K562 (cell line): ENCODE results near the gene LCE7A. TPM values are rescaled to one million over a fixed set of nuclear protein-coding genes. Genes with fewer than 3 reads are reported as not detected.

Experiments used
- ATAC-seq: fragments of 200-7000 bp; cut with Tn5 transposase; 3 replicates; pipeline ENCODE4 v1.9.1; 2020; ENCODE audit warnings: moderate library complexity
- BruUV-seq: library from RNA; stranded (reverse); fragments of 400-500 nt; replicated peaks from 2 replicates; lab custom pipeline; 2021; lab: Mats Ljungman, UMichigan
- CTCF ChIA-PET: fragments of 300-600 bp; formaldehyde crosslinking; extraction: SDS; loops from one replicate; lab custom pipeline; 2021; ENCODE audit warnings: low intra/inter-chr PET ratio; lab: Yijun Ruan, JAX
- POLR2A ChIA-PET: fragments of 300-600, 350-650 bp; sonication (Branson Sonifier 250); formaldehyde crosslinking; extraction: SDS; loops from one replicate; lab custom pipeline; 2021; ENCODE audit warnings: antibody characterized with exemption, inconsistent platforms; lab: Yijun Ruan, JAX
- DNase-seq, 4 experiments: peaks; one replicate each; pipeline versions ENCODE4 v3.0.0 to v3.0.0-alpha.2; 2011 to 2018; ENCODE audit warnings: low spot score in 3 of 4, mixed read lengths in 3 of 4; ENCODE audit errors: extremely low read depth in 1 of 4
- FAIRE-seq: peaks from 2 replicates; lab custom pipeline; 2011; peaks lifted over from hg19 to GRCh38; lab: Jason Lieb, UNC
- H2AFZ ChIP-seq: 2 replicates; pipeline ENCODE4 v1.6.0; 2011; ENCODE audit warnings: low read depth, low read length, control low read depth, inconsistent platforms
- H3K27ac ChIP-seq: fragments of 200-600 bp; 3 replicates; pipeline ENCODE4 v1.8.0; 2011; ENCODE audit warnings: low read depth, mild to moderate bottlenecking, control low read depth, inconsistent platforms, low read length, moderate library complexity, mixed read lengths; ENCODE audit errors: extremely low read depth
- H3K27me3 ChIP-seq, 2 experiments: fragments of 300-600 bp in 1 of 2; 2 replicates in 1 of 2; 3 replicates in 1 of 2; pipeline versions ENCODE4 v1.6.0 to v1.8.0; 2011; ENCODE audit warnings: inconsistent platforms in 2 of 2, low read length in 2 of 2, mild to moderate bottlenecking in 1 of 2, mixed read lengths in 1 of 2, moderate library complexity in 1 of 2; ENCODE audit not compliant: control insufficient read depth in 2 of 2, insufficient read depth in 2 of 2
- H3K36me3 ChIP-seq: fragments of 300-600 bp; 3 replicates; pipeline ENCODE4 v1.8.0; 2011; ENCODE audit warnings: mild to moderate bottlenecking, low read length, inconsistent platforms; ENCODE audit not compliant: control insufficient read depth, insufficient read depth
- H3K4me1 ChIP-seq, 2 experiments: fragments of 200-600 bp in 1 of 2; replicated peaks in 1 of 2; 2 replicates in 1 of 2; 3 replicates in 1 of 2; pipeline versions ENCODE4 v1.5.1 to v1.8.0; 2011; ENCODE audit warnings: inconsistent platforms in 2 of 2, low read length in 2 of 2, mild to moderate bottlenecking in 1 of 2, mixed read lengths in 1 of 2, moderate library complexity in 1 of 2; ENCODE audit not compliant: control insufficient read depth in 2 of 2, insufficient read depth in 2 of 2
- H3K4me2 ChIP-seq: 2 replicates; pipeline ENCODE4 v1.6.1; 2011; ENCODE audit warnings: low read length, control low read depth, inconsistent platforms, mixed read lengths; ENCODE audit not compliant: insufficient read depth
- H3K4me3 ChIP-seq: fragments of 200-600 bp; sonication (generic), shearing (Covaris generic); 2 replicates; pipeline ENCODE4 v1.5.1; 2016; ENCODE audit warnings: control low read depth, inconsistent platforms
- H3K79me2 ChIP-seq: fragments of 200-600 bp; 3 replicates; pipeline ENCODE4 v1.8.0; 2011; ENCODE audit warnings: low read length, inconsistent platforms; ENCODE audit not compliant: control insufficient read depth, insufficient read depth
- H3K9ac ChIP-seq, 2 experiments: 2 replicates each; pipeline versions ENCODE4 v1.6.0 to v1.6.1; 2011; ENCODE audit warnings: low read depth in 2 of 2, low read length in 2 of 2, control low read depth in 1 of 2, inconsistent platforms in 1 of 2, mild to moderate bottlenecking in 1 of 2, mixed read lengths in 1 of 2; ENCODE audit not compliant: insufficient read depth in 1 of 2
- H3K9me1 ChIP-seq: one replicate; pipeline ENCODE4 v1.6.0; 2011; ENCODE audit warnings: inconsistent platforms, mild to moderate bottlenecking, low read length, moderate library complexity; ENCODE audit not compliant: control insufficient read depth, insufficient read depth
- H3K9me3 ChIP-seq: replicated peaks from 2 replicates; pipeline ENCODE4 v1.5.1; 2011; ENCODE audit warnings: low read depth, low read length, inconsistent platforms; ENCODE audit not compliant: control insufficient read depth, insufficient read depth
- H4K20me1 ChIP-seq: replicated peaks from 2 replicates; pipeline ENCODE4 v1.6.1; 2011; ENCODE audit warnings: low read length, inconsistent platforms, mixed read lengths; ENCODE audit not compliant: control insufficient read depth, insufficient read depth
- HINFP ChIP-seq: fragments of 450-650 bp; conservative IDR thresholded peaks from 2 replicates; pipeline ENCODE4 v1.6.1; 2016; ENCODE audit warnings: missing genetic modification characterization, low read depth, mild to moderate bottlenecking, control low read depth, missing compliant biosample characterization
- TFE3 ChIP-seq: fragments of 450-650 bp; formaldehyde crosslinking; IDR thresholded peaks from 2 replicates; pipeline ENCODE4 v1.4.0; 2020; ENCODE audit warnings: mild to moderate bottlenecking, mixed read lengths
- ZNF12 ChIP-seq: sonication (generic); formaldehyde crosslinking; IDR thresholded peaks from 2 replicates; pipeline ENCODE4 v1.4.0; 2020; ENCODE audit warnings: mild to moderate bottlenecking, missing genetic modification reagents
- in situ Hi-C: fragments of 300-500 bp; cut with MboI; formaldehyde crosslinking; loops from 4 replicates; pipeline ENCODE4 v1.15.0; 2018; ENCODE audit warnings: inconsistent platforms, mixed read lengths
- intact Hi-C: fragments of 100-400 bp; cut with micrococcal nuclease; formaldehyde crosslinking; loops from 2 replicates; pipeline ENCODE4 v1.14.2; 2022
- polyA plus RNA-seq, 8 experiments: library from polyadenylated mRNA; depleted of rRNA in 4 of 8; stranded (reverse) in 5 of 8; unstranded in 3 of 8; fragments of >200 nt; fragmentation: Nextera tagmentation in 2 of 8; fragmentation: Illumina TruSeq in 1 of 8; extraction: Ambion mirVana in 2 of 8; extraction: Trizol in 1 of 8; gene quantifications; 2 replicates each; pipeline versions ENCODE4 v1.2.1 to v1.2.3, GENCODE V29; 2011 to 2014; ENCODE audit warnings: inconsistent platforms in 1 of 8, missing spikeins in 1 of 8
- total RNA-seq, 7 experiments: library from RNA; depleted of rRNA in 6 of 7; stranded (reverse); fragments of >200 nt in 6 of 7; fragmentation: Illumina TruSeq in 2 of 7; extraction: Trizol in 2 of 7; gene quantifications; 2 replicates each; pipeline versions ENCODE4 v1.2.1 to v1.2.3, GENCODE V29; 2011 to 2021; ENCODE audit warnings: low replicate concordance in 1 of 7

The LCE7A gene
- total and polyA plus RNA-seq, 9 of the 15 experiments (the other 6 are each of a cell fraction or from before 2014, with no cell fraction given): not detected

DNA sequence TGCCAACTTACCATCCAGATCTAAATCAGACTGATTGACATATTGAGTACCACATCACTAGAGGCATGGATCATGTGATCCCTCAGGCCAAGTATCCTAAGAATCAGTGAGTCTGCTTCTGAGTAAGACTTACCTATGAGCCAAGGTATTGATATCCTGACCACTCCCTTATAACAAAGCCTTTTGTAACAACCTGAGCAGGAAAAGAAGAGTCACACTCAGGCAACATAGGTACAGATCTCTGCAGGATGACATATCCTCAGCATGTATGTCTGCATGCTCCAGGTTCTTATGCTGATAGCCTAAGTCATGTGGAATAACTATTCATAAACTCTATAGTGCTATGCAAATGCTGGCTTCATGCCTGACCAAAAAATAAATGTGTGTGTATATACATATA, 34.8 kb upstream of the LCE7A start:
- POLR2A ChIA-PET: no interaction called here
- DNase-seq (no peak), FAIRE-seq (no peak), ATAC-seq (no peak)
- no peaks in the 10 kb centered on the region for H3K9me1 ChIP-seq
- no peaks in the 10 kb centered on the region for H4K20me1 ChIP-seq
- H2AFZ ChIP-seq: no peak overlapping the region
- H3K4me1 ChIP-seq: no peaks in the 10 kb centered on the region
- BruUV-seq: no TSS peak
- no peak overlapping the region for H3K9ac ChIP-seq
- no peaks in the 10 kb centered on the region for H3K9me3 ChIP-seq
- CTCF ChIA-PET: no interaction called here
- intact Hi-C loops (no loop called here), in situ Hi-C loops (no loop called here)
- H3K27ac ChIP-seq: no peak overlapping the region
- no peaks in the 10 kb centered on the region for H3K36me3 ChIP-seq
- no peaks in the 10 kb centered on the region for H3K27me3 ChIP-seq
- H3K4me2 ChIP-seq: no peak overlapping the region
- H3K79me2 ChIP-seq: no peaks in the 10 kb centered on the region
- no peak overlapping the region for H3K4me3 ChIP-seq
- TF ChIP-seq ZNF12 (no peak), HINFP (tag) (no peak), TFE3 (CRISPR knock-in tag) (peak; percentile 38; the same call in 1 of the 2 replicates)
- TF ChIP-seq, all 486 proteins: peak for 1
